GM12892 (cell line): ENCODE measurements around the gene VEGFB.

Experiments used
- POLR2A ChIP-seq: IDR thresholded peaks from 2 replicates; pipeline ENCODE4 v1.6.1; 2011; ENCODE audit warnings: low read depth, low read length, control low read depth
- POLR2AphosphoS5 ChIP-seq: IDR thresholded peaks from 2 replicates; pipeline ENCODE4 v1.6.1; 2011; ENCODE audit warnings: low read depth, low read length, control low read depth

DNA sequence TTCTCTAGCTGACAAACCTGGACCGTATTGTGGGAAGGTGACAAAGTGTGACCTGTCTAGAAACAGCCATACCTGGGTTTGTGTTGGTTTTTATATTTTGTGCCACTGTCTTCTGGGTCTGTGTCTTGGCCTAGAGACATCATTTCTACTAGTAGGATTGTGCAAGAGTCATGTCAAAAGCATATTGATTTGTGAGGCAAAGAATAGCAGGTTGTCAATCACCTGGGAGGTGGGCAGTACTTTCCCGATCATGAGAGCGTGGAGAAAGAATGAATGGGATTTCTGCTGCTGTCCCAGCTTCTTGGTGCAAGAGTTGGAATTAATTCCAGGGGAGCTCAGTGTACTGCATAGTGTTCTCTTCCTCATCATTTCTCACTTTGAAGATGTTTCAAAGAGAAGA, 32.8 kb upstream of the VEGFB start:
- TF ChIP-seq POLR2AphosphoS5 (no peak), POLR2A (no peak)
